Bone marrow (tissue), 2 donors: Measurements from ENCODE around the gene TRMT1.
A peak's percentile ranks its signal among the peaks of the same experiment; 100 is the strongest.

Experiments
- DNase-seq, 2 donors: peaks; one replicate each; lab custom pipeline; 2025; lab: John Stamatoyannopoulos, UW

The TRMT1 gene

GRCh38 chr19:13090511-13091231 lies 25.9 kb downstream of the TRMT1 start:
- no peak for DNase-seq

DNA sequence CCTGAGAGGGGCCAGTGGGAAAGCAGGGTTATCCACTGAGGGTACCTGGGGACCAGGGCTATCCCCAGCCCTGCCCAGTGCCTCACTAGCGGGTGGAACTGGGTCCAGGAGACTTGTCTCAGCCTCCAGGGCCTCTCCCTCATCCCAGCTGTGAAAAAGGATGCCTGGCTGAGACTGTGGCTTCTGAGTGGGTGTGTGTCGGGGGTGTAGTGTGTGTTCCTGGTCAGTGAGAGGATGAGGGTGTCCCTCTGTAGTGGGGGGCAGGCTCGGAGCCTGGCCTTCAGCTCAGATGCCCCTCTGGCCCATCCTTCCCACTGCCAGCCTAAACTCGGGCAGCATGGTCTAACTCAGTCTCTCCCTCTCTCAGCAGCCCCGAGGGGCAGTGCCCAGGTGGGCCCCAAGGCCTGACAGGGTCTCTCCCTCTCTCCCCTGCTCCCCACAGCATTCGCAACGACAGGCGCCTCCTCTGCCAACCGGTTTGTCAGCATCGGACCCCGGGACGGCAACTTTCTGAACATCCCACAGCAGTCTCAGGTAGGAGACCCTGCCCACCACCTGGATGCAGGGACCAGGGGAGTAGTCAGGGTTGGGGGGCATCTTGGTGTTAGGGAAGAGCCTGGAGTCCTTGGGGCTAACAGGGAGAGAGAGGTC lies 26.6 kb downstream of the TRMT1 start:
- DNase-seq = no peak

- peak in 1 of 2 donors; percentile 9 for DNase-seq
Observed at GRCh38 chr19:13089139-13089856, 27.2 kb downstream of the TRMT1 start.

GRCh38 chr19:13087795-13088537 lies 28.6 kb downstream of the TRMT1 start:
- DNase-seq = no peak

DNA sequence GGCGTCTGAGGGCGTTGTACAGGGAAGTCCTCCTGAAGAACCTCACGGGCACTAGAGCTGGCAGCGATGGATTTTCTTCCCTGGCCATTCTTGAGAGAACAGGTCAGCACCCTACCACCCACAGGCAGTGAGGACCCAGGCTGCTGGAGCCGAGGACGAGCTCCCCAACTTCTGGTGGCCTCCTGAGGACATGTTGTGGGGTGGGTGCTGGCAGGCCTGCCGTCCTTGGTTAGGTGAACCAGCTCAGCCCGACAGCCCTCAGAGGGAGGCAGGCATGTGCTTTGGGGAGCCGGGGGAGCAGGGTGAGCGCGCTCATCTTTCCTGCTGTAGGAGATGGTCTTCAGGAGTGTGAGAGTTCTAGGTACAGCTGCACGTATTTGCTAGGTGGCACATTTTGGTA lies 29.2 kb downstream of the TRMT1 start:
- no peak for DNase-seq

DNA sequence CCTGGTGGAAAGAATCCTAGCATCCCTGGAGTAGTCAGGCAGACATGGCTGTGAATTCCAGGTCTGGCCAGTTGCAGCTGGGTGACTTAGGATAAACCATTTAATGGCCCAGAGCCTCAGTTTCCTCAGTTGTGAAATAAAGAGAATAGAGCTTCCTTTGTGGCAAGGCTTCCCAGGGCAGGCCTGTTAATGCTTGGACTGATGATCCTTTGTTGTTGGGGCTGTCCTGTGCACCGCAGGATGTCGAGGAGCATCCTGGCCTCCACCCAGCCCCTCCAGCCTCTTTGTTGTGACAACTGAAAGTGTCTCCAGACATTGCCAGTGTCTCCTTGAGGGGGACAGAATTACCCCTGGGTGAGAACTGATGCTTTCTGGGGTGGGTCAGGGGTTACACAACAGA lies 30.2 kb downstream of the TRMT1 start:
- DNase-seq = no peak

GRCh38 chr19:13085666-13086065 lies 30.9 kb downstream of the TRMT1 start:
- DNase-seq = no peak

GRCh38 chr19:13083627-13084026 lies 32.9 kb downstream of the TRMT1 start:
- no peak for DNase-seq

DNA sequence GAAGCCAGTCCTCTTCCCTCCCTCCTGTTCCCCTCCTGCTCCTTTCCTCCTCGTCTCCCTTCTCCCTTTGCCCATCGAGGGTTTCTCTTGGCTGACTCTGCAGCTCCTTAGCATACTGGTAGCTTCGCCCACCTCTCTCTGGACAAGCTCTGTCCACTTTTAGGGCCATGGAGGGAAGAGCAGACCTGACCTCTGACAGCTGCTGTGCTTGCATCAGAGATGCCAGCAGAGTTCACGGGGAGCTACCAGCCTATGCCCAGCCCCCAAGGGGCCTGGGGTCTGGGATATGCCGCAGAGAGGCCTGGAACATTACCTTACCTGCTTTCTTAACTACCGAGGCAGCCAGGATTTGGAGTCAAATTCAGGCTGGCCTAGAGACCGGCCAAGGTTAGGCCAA lies 33.5 kb downstream of the TRMT1 start:
- no peak for DNase-seq

DNA sequence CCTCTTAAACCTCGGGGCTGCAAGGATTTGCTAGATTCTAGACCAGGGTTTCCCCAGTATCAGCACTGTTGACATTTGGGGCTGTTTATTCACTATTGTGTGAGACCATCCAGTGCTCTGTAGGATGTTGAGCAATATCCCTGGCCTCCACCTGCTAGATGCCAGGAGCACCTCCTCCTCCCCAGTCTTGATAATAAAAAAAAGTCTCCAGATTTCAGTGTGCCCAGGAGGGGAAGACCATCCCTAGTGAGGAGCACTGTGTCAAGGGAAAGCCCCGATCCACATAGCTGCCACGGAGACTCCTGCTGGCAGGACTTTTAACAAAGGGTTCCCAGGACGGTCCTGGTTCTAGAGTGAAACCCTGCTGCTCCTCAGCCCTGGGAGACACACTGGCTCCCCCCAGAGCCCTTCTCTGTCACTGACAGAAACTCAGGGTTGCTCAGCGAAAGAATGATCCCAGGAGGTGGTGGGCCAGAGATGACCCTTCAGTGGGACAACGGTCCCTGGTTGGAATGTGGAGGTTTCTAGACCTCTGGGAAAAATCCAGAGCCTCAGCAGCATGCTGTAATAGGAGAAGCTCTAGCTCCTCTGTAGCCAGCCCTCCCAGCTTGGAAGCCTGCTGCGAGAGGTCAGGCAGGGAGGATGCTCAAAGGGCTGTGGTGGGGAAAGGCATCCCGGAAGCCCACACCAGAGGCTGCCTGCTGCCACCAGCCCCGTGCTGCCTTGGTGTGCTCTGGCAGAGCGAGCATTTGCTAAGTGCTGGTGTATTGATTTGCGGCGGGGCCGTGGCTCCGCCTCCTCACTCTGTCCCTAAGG lies 34.1 kb downstream of the TRMT1 start:
- DNase-seq = no peak

GRCh38 chr19:13079542-13079986 lies 37.0 kb downstream of the TRMT1 start:
- no peak for DNase-seq

DNA sequence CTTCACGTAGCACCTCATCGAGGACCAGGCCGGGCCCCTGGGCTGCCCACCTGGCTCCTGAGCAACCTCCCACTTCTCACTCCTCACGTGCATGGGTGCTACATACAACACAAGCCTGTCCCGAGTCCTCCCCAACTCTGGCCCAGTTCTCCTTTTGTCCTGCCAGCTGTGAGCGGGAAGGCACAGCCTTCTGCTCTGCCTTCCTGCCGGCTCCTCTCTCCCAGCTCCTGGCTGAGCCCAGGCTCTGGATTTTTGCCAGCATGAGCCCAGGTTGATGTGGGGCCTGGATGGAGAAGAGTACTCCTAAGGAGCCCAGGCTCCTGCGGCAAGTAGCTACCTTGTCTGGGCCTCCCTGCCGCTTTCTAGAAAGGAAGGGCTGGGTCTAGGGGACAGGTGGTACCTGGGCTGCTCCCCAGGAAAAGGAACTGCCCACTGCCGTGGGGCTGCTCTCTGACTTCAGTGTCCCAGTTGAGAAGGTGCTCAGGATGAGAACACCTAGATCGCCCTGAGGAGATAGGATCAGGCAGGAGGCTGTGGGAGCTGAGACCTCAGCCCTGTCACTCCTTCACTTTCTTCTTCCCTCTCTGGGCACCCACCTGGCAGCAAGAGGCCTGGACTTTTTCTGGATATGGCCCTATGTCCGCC lies 37.5 kb downstream of the TRMT1 start:
- no peak for DNase-seq

DNA sequence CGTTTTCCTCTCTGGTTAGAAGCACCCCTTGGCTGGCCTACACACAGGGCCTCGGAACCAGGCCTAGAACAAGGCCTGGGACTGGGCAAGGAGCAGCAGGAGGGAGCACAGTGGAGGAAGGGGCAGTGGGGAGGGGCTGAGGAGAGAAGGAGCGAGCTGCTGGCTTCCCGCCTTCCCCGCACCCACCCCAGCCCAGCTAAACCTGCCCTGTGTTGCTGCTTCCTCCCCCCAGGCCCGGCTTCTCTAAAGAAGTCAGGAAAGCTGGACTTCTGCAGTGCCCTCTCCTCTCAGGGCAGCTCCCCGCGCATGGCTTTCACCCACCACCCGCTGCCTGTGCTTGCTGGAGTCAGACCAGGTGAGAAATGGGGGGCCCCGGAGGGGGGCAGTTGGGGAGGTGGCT lies 38.2 kb downstream of the TRMT1 start:
- DNase-seq = no peak

DNA sequence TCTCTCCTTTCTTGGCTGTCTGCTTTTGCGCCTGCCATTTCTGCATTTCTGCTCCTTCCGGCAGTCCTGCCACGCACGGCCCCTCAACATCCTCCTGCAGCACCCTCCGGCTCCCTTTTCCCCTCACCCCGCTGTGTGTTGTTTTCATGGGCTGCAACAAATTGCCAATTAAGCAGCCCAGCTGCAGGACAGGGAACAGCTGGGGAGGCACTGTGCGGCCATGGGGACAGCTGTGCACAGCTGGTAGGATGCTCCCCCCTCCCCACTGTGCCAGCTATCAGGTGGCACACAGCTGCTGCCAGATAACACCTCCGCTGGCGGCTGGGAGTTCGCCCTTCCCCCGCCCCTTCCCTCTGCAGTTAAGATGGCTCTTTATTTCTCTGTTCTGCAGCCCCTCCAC lies 39.3 kb downstream of the TRMT1 start:
- DNase-seq = no peak

DNA sequence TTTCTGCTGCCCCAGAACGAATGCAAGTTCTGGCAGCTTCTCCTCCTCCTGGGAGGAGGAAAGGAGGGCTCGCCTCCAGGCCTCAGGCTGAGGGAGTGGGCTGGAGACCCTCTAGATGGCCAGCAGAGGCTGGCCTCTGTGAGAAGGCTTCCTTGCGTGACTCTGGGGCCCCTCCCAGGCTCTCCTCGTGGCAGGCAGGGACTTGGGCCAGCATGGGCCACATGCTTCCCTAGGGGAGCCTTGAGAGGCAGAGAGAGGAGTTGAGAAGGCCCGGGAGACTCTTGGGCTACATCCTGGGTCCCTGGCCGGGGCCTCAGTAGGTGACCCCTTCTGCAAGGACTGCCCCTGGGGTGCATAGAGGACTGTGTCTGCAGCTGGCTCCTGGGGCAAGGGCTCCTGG lies 39.8 kb downstream of the TRMT1 start:
- DNase-seq = no peak

- DNase-seq = no peak
Observed at GRCh38 chr19:13076320-13076719, 40.2 kb downstream of the TRMT1 start.

GRCh38 chr19:13074378-13074777 lies 42.2 kb downstream of the TRMT1 start:
- DNase-seq = no peak

- no peak for DNase-seq
Observed at GRCh38 chr19:13073263-13073662, 43.3 kb downstream of the TRMT1 start.

GRCh38 chr19:13072188-13072908 lies 44.2 kb downstream of the TRMT1 start:
- no peak for DNase-seq

DNA sequence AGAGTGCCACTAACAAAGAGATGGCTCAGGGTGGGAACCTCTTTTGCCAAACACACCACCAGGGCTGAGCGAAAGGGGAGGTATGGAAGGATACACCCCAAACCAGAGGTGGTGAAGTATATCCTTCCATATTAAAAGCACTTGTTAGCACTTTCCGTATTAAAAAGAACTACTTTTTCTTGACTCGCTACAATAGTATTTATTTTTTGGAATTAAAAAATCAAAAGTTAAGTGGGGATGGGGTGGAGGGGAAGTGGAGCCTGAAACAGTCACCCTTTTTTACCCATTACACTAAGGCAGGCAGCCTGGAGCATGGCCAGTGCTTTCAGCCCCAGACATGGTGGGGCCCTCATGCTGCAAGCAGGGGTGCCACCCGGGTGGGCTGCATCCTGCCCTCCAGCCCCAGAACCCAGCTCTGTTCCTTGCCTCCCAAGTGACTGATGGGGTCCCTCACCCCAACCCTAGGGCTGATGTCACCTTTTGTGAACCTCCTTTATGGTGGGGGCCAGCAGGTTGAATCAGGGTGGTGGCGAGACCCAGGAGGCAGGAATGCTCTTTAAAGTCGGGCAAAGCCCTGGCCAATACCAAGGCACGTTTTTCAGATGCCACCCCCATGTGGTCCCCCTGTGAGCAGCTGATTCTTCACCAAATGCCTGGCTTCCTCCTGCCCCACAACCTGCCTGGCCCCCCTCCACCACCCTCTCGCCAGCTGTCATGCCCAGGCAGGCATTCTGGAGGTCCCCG lies 44.9 kb downstream of the TRMT1 start:
- DNase-seq = no peak
